ENCODE results near the gene PNPLA3.

GRCh38 chr22:43951391-43951790 lies 27.8 kb downstream of the PNPLA3 start:
- TF ChIP-seq CTCF (IDR thresholded peaks at IDR 0.05) = no peak
- no peak for TF ChIP-seq POLR2AphosphoS5 (IDR thresholded peaks at IDR 0.05; ENCODE audit: low read depth, low read length)
- no peak for TF ChIP-seq SIN3A (IDR thresholded peaks at IDR 0.05; ENCODE audit: borderline replicate concordance, insufficient read depth, low read depth, low read length)
- no peak for TF ChIP-seq REST (IDR thresholded peaks at IDR 0.05; ENCODE audit: insufficient read depth in 1 of 2, low read depth in 2 of 2, low read length in 1 of 2)
- TF ChIP-seq TCF7L2 (IDR thresholded peaks at IDR 0.05; ENCODE audit: low read depth, low read length) = no peak

All from Panc1 (cell line).